Measurements from ENCODE around the gene CDK1.

CDK1 gene

DNA sequence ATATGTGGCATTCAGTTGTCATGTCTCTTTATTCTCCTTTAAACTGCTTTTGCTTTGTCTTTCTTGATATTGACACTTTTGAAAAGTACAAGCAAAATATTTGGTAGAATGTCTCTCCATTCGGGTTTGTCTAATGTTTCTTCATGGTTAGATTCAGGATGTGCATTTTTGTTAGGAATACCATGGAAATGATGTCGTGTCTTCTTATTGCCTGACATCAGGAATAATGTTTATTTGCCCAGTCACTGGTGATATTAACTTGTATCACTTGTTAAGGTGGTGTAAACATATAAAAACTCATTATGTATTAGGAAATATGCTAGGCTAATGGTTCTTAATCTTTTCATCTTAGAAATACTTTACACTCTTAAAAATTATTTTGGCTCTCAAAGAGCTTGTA is 43.4 kb downstream of the CDK1 start:
- CTCF ChIA-PET, result interaction anchor here (0.6 kb wide), 1 partner anchor 17 kb away, joined by 3 read pairs; no protein-coding TSS in a partner anchor
- no peak for DNase-seq (ENCODE audit: extremely low spot score)
- no peak for TF ChIP-seq NFRKB (IDR thresholded peaks at IDR 0.05)
- TF ChIP-seq HDGF (IDR thresholded peaks at IDR 0.05; ENCODE audit: borderline replicate concordance), result no peak
- TF ChIP-seq ARNT (IDR thresholded peaks at IDR 0.05), result no peak
- TF ChIP-seq CTBP1 (IDR thresholded peaks at IDR 0.05; ENCODE audit: borderline replicate concordance), result no peak
- TF ChIP-seq, protein P1, sequence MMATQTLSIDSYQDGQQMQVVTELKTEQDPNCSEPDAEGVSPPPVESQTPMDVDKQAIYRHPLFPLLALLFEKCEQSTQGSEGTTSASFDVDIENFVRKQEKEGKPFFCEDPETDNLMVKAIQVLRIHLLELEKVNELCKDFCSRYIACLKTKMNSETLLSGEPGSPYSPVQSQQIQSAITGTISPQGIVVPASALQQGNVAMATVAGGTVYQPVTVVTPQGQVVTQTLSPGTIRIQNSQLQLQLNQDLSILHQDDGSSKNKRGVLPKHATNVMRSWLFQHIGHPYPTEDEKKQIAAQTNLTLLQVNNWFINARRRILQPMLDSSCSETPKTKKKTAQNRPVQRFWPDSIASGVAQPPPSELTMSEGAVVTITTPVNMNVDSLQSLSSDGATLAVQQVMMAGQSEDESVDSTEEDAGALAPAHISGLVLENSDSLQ (IDR thresholded peaks at IDR 0.05), result no peak
- no peak for TF ChIP-seq TARDBP (IDR thresholded peaks at IDR 0.05)
- no peak for TF ChIP-seq ZNF384 (IDR thresholded peaks at IDR 0.05)
- no peak for TF ChIP-seq FOXM1 (IDR thresholded peaks at IDR 0.05; ENCODE audit: borderline replicate concordance)
- TF ChIP-seq LEF1 (IDR thresholded peaks at IDR 0.05; ENCODE audit: borderline replicate concordance), result no peak
- POLR2A ChIA-PET, result no interaction called here

DNA sequence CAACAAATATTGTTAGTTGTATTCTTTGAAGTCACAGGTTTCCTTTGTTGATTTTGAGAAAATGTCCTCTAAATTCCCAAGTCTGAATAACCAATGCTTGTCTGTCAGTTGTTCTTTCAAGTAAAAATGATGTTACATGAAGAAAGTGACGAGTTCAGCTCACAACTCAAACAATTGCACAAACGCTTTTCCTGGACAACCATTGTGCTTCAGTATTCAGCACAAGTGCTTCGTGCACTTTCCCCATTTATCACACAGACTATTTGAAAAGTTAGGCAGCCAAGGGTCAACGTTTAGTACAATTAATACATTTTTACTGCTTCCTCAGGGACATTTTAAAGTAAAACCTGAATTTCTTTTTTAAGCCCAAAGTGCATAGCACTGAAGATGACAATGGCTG is 44.5 kb downstream of the CDK1 start:
- ChIA-PET POLR2A (no interaction called here), CTCF (no interaction called here)
- no peak for DNase-seq (ENCODE audit: extremely low spot score)
- TF ChIP-seq ELF4 (IDR thresholded peaks at IDR 0.05) (no peak), NFRKB (IDR thresholded peaks at IDR 0.05) (no peak), TARDBP (IDR thresholded peaks at IDR 0.05) (no peak), BHLHE40 (IDR thresholded peaks at IDR 0.05; ENCODE audit: borderline replicate concordance) (no peak), HDGF (IDR thresholded peaks at IDR 0.05; ENCODE audit: borderline replicate concordance) (no peak), SP1 (IDR thresholded peaks at IDR 0.05) (no peak), CTBP1 (IDR thresholded peaks at IDR 0.05; ENCODE audit: borderline replicate concordance) (no peak), SUZ12 (IDR thresholded peaks at IDR 0.05) (no peak), LEF1 (IDR thresholded peaks at IDR 0.05; ENCODE audit: borderline replicate concordance) (no peak), FOXK2 (IDR thresholded peaks at IDR 0.05) (no peak), FOXM1 (IDR thresholded peaks at IDR 0.05; ENCODE audit: borderline replicate concordance) (no peak), ARNT (IDR thresholded peaks at IDR 0.05) (no peak), ZNF384 (IDR thresholded peaks at IDR 0.05) (no peak), L3MBTL2 (conservative IDR thresholded peaks at IDR 0.05) (no peak)
- TF ChIP-seq, protein P1 (IDR thresholded peaks at IDR 0.05), result no peak

DNA sequence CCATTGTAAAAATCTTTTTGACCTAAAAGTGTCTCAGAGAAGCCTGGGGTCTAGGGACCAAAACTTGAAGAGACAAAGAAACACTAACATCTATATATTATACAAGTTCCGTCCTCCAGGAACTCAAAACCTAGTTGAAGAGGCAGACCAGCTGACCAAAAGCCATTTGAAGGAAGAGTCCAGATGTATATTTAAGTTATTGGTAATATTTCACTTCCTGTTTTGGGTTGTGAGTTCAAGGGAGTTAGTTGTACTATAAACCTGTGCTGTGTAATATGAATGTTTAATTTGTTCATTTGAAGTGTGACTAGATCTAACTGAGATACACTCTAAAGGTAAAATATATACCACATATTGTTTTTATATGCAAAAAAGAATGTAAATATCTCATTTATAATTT is 45.0 kb downstream of the CDK1 start:
- no peak for TF ChIP-seq ARNT (IDR thresholded peaks at IDR 0.05)
- no peak for TF ChIP-seq SP1 (IDR thresholded peaks at IDR 0.05)
- TF ChIP-seq, protein P1 (IDR thresholded peaks at IDR 0.05), result no peak
- TF ChIP-seq NFRKB (IDR thresholded peaks at IDR 0.05), result no peak
- TF ChIP-seq LEF1 (IDR thresholded peaks at IDR 0.05; ENCODE audit: borderline replicate concordance), result no peak
- TF ChIP-seq HDGF (IDR thresholded peaks at IDR 0.05; ENCODE audit: borderline replicate concordance), result no peak
- CTCF ChIA-PET, result no interaction called here
- POLR2A ChIA-PET, result no interaction called here
- no peak for DNase-seq (ENCODE audit: extremely low spot score)

DNA sequence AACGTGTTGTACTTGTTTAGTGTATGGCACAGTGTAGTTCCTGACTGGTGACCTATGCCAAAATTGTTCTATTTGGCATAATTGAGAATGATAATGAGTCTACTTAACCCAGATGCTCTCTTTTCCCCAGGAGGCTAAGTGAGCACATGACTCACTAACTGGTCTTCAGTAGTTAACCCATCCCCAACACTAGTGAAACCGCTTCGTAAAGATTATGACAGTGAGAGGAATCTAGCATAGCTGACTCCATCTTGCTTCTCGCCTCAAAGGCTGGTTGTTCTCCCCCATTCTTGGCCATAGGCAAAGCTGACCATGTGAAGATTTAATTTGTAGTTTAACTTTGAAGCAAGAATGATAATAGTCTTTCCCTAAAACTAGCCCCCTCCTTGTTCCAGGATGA is 47.2 kb downstream of the CDK1 start:
- ChIA-PET CTCF (no interaction called here), POLR2A (interaction anchor here (1.2 kb wide), 1 partner anchor 118 kb away, joined by 3 read pairs; no protein-coding TSS in a partner anchor)
- TF ChIP-seq CTBP1 (IDR thresholded peaks at IDR 0.05; ENCODE audit: borderline replicate concordance), result no peak
- TF ChIP-seq SP1 (IDR thresholded peaks at IDR 0.05), result no peak
- TF ChIP-seq, protein P1 (IDR thresholded peaks at IDR 0.05), result no peak
- TF ChIP-seq SUZ12 (IDR thresholded peaks at IDR 0.05), result no peak
- no peak for DNase-seq (ENCODE audit: extremely low spot score)

DNA sequence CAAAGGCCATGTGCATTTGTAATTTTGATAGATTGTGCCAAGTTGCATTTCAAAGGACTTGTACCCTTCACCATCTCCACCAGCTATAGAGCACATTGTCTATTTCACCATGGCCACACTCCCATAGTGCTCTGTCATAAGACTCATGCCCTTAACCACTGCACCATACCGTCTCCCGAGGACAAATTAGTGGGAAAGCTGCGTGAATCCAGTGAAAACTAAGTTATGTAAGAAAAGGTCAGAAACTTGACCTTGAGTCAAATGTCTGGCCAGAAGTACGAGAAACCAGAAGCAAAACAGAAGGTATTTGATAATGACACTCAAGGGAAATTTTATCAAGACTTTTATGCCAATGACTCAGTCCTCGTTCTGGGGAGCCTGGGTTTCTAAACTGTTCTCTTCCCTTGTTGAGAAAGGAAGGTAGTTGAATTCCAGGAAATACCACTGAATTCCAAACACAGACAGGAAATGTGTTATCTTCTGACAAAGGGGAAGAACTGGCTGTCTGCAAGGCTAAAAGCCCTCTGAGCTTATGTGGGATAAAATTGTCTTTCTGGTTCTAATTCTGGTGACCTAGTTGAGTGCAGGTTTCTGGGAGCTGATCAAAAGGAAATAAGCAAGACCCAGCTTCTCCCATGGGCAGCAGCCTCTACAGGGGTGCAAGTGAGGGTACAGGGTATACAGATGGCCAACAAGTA is 49.7 kb downstream of the CDK1 start:
- ChIA-PET CTCF (interaction anchor here (0.6 kb wide), 1 partner anchor 779 kb away, joined by 3 read pairs; no protein-coding TSS in a partner anchor), POLR2A (no interaction called here)
- DNase-seq (ENCODE audit: extremely low spot score), result no peak
- TF ChIP-seq ELF4 (IDR thresholded peaks at IDR 0.05) (no peak), SP1 (IDR thresholded peaks at IDR 0.05) (no peak), NFRKB (IDR thresholded peaks at IDR 0.05) (no peak), ARNT (IDR thresholded peaks at IDR 0.05) (no peak), BHLHE40 (IDR thresholded peaks at IDR 0.05; ENCODE audit: borderline replicate concordance) (no peak), FOXM1 (IDR thresholded peaks at IDR 0.05; ENCODE audit: borderline replicate concordance) (no peak), ZNF384 (IDR thresholded peaks at IDR 0.05) (no peak), SUZ12 (IDR thresholded peaks at IDR 0.05) (no peak), L3MBTL2 (conservative IDR thresholded peaks at IDR 0.05) (no peak), HDGF (IDR thresholded peaks at IDR 0.05; ENCODE audit: borderline replicate concordance) (no peak), LEF1 (IDR thresholded peaks at IDR 0.05; ENCODE audit: borderline replicate concordance) (no peak), FOXA1 (IDR thresholded peaks at IDR 0.05) (no peak), TARDBP (IDR thresholded peaks at IDR 0.05) (no peak), FOXK2 (IDR thresholded peaks at IDR 0.05) (no peak), CTBP1 (IDR thresholded peaks at IDR 0.05; ENCODE audit: borderline replicate concordance) (no peak)
- TF ChIP-seq, protein P1 (IDR thresholded peaks at IDR 0.05), result no peak
